Measurements from ENCODE around the gene MUC15.
"Not testable (repeated sequence)": the region's sequence is repeated elsewhere in the genome, so short reads cannot be mapped to it uniquely, and the experiment has no call there.

MUC15 gene, protein sequence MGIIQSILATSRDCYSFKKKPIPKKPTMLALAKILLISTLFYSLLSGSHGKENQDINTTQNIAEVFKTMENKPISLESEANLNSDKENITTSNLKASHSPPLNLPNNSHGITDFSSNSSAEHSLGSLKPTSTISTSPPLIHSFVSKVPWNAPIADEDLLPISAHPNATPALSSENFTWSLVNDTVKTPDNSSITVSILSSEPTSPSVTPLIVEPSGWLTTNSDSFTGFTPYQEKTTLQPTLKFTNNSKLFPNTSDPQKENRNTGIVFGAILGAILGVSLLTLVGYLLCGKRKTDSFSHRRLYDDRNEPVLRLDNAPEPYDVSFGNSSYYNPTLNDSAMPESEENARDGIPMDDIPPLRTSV

DNA sequence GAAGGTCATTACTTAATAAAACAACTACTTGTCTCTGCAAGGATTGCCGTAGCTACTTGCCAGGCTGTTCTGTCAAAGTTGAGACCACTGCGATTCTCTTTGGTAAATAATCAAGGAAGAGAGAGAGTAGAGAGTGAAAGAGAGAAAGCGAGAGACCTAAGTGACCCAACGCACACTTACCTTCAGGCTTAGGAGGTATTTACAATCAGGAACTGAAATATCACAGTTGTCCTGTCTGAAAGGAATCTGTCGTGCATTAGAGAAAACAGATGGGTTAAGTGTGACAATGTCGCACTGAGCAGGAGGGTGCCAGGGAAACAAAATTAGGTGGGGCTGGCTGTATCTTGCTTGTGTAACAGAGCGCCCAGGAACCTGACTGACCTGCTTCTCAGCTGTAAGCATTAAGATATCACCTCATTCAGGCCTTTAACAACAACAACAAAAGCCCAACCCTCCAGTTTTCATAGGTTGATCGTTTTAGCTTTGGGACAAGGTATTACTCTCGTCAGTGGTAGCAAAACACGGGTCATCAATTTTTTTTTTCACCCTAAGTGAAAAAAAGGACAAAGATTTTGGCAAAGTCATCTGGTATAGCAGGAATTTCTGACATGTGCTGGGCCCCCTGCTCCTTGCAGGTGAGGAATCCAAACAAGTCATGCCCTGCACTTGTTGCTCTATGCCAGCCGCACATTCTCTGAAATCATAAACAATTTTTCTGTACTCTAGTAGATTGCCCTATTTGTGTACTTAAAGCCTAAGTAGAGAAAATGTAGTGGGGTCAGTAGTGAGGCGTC lies at the start of gene MUC15:
Gene MUC15 (minus strand): TSS at position 403 of the 794 bp plus-strand sequence. CDS start 5,169 bp downstream, outside the sequence.
- Histone ChIP-seq H3K27ac (ENCODE audit: low read depth, low read length) (no peak within 1 kb of the TSS), H3K36me3 (ENCODE audit: control insufficient read depth, insufficient read depth, low read length) (no peaks in the 10 kb centered on the region), H3K27me3 (ENCODE audit: control insufficient read depth, insufficient read depth, low read length) (no peaks in the 10 kb centered on the region), H3K9ac (ENCODE audit: low read length) (no peak within 1 kb of the TSS), H3K4me1 (ENCODE audit: control insufficient read depth, insufficient read depth, low read length) (no peaks in the 10 kb centered on the region), H3K4me3 (ENCODE audit: low read length) (no peak within 1 kb of the TSS)

- Histone ChIP-seq H3K9ac (ENCODE audit: low read length) (no peak overlapping the region), H3K4me1 (ENCODE audit: control insufficient read depth, insufficient read depth, low read length) (no peaks in the 10 kb centered on the region), H3K4me3 (ENCODE audit: low read length) (no peak overlapping the region), H3K36me3 (ENCODE audit: control insufficient read depth, insufficient read depth, low read length) (no peaks in the 10 kb centered on the region), H3K27ac (ENCODE audit: low read depth, low read length) (no peak overlapping the region), H3K27me3 (ENCODE audit: control insufficient read depth, insufficient read depth, low read length) (no peaks in the 10 kb centered on the region)
These were observed 49.1 kb upstream of the MUC15 start for GRCh38 chr11:26621132-26621531.

DNA sequence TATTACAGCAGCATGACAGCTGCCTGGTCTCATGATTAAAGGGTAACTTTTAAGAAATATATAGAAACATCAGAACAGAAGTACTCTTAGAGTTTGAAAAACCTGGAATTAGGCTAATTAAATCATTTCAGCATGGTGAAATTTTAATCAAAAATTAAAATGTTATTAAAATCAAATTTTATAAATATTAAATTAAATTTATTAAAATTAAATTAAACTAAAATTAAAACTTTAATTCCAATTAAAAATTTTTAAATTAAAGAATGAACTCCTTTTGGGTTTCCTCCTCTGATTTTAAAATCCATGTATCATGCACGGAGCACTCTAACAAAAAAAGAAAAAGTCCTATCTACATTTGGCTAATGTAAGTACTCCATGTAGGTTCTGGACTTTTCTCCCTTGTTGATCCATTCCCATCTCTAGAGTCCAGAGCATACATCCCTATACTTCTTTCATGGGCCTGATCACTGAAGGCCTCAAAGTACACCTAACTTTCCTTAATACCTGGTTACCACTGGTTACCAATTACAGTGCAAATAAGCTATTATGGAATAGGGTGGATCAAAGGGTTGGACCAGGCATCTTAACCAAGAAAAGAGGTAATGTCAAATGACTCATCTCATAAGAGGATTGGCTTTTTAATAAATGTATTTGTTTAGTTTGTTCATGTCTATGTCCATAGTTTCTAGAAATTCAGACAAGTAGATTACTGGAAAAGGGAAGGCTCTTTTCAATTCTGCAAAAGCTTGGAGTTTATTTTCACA lies 48.4 kb upstream of the MUC15 start:
- Histone ChIP-seq H3K9ac (ENCODE audit: low read length) (no peak overlapping the region), H3K36me3 (ENCODE audit: control insufficient read depth, insufficient read depth, low read length) (no peaks in the 10 kb centered on the region), H3K27me3 (ENCODE audit: control insufficient read depth, insufficient read depth, low read length) (no peaks in the 10 kb centered on the region), H3K4me1 (ENCODE audit: control insufficient read depth, insufficient read depth, low read length) (no peaks in the 10 kb centered on the region), H3K27ac (ENCODE audit: low read depth, low read length) (no peak overlapping the region), H3K4me3 (ENCODE audit: low read length) (no peak overlapping the region)

- Histone ChIP-seq H3K4me1 (ENCODE audit: control insufficient read depth, insufficient read depth, low read length) (no peaks in the 10 kb centered on the region), H3K4me3 (ENCODE audit: low read length) (no peak overlapping the region), H3K36me3 (ENCODE audit: control insufficient read depth, insufficient read depth, low read length) (no peaks in the 10 kb centered on the region), H3K27me3 (ENCODE audit: control insufficient read depth, insufficient read depth, low read length) (no peaks in the 10 kb centered on the region), H3K9ac (ENCODE audit: low read length) (no peak overlapping the region), H3K27ac (ENCODE audit: low read depth, low read length) (no peak overlapping the region)
These were observed 46.4 kb upstream of the MUC15 start for GRCh38 chr11:26618441-26618840.

DNA sequence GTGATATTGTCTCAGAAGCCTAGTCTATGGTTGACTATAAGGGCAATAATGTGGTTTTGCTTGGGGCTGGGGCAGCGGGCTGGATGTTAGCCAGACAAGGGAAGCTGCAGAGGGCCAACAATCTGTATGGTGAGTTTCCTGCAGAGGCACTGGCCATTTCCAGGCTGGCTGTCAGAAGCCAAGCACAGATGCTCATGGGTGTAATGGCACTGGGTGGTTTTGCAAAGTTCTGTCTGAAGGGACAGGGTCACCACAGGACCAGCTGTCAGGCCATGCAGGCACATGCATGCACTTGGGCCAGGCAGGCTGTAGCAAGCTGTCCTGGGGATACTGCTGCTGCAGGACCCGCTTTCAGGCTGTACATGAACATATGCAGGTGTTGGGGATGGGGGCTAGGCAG lies 41.7 kb upstream of the MUC15 start:
- Histone ChIP-seq H3K36me3 (ENCODE audit: control insufficient read depth, insufficient read depth, low read length) (no peaks in the 10 kb centered on the region), H3K27ac (ENCODE audit: low read depth, low read length) (no peak overlapping the region), H3K9ac (ENCODE audit: low read length) (no peak overlapping the region), H3K4me1 (ENCODE audit: control insufficient read depth, insufficient read depth, low read length) (no peaks in the 10 kb centered on the region), H3K4me3 (ENCODE audit: low read length) (no peak overlapping the region), H3K27me3 (ENCODE audit: control insufficient read depth, insufficient read depth, low read length) (no peaks in the 10 kb centered on the region)

- H3K4me3 ChIP-seq (ENCODE audit: low read length) = no peak overlapping the region
- no peaks in the 10 kb centered on the region for H3K4me1 ChIP-seq (ENCODE audit: control insufficient read depth, insufficient read depth, low read length)
- no peaks in the 10 kb centered on the region for H3K36me3 ChIP-seq (ENCODE audit: control insufficient read depth, insufficient read depth, low read length)
- no peak overlapping the region for H3K27ac ChIP-seq (ENCODE audit: low read depth, low read length)
- no peaks in the 10 kb centered on the region for H3K27me3 ChIP-seq (ENCODE audit: control insufficient read depth, insufficient read depth, low read length)
- H3K9ac ChIP-seq (ENCODE audit: low read length) = no peak overlapping the region
These were observed 36.6 kb upstream of the MUC15 start for GRCh38 chr11:26608507-26609146.

DNA sequence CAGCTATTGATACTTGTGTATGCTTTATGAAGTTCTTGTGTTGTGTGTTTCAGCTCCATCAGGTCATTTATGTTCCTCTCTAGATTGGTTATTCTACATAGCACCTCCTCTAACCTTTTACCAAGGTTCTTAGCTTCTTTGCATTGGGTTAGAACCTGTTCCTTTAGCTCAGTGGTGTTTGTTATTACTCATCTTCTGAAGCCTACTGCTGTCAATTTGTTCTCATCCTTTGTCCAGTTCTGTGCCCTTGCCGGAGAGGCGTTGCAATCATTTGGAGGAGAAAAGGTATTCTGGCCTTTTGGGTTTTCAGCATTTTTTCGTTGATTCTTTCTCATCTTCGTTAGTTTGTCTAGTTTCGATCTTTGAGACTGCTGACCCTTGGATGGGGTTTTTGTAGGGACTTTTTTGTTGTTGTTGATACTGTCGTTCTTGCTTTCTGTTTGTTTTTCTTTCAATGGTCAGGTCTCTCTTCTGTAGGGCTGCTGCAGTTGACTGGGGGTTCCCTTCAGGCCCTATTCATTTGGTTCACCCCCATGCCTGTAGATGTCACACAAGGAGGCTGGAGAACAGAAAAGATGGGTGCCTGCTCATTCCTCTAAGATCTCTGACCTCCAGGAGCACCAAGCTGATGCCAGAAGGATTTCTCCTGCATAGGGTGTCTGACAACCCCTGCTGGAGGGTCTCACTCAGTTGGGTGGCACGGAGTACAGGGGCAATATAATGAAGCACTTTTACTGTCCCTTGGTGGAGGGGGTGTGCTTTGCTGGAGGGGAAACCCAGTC lies 35.9 kb upstream of the MUC15 start:
- no peak overlapping the region for H3K9ac ChIP-seq (ENCODE audit: low read length)

GRCh38 chr11:26599876-26600434 lies 27.9 kb upstream of the MUC15 start:
- Histone ChIP-seq H3K27ac (ENCODE audit: low read depth, low read length) (no peak overlapping the region), H3K36me3 (ENCODE audit: control insufficient read depth, insufficient read depth, low read length) (no peaks in the 10 kb centered on the region), H3K4me1 (ENCODE audit: control insufficient read depth, insufficient read depth, low read length) (no peaks in the 10 kb centered on the region), H3K4me3 (ENCODE audit: low read length) (no peak overlapping the region), H3K27me3 (ENCODE audit: control insufficient read depth, insufficient read depth, low read length) (no peaks in the 10 kb centered on the region), H3K9ac (ENCODE audit: low read length) (no peak overlapping the region)

More for the DNA sequence above, 35.9 kb upstream of the MUC15 start:
- Histone ChIP-seq H3K4me1 (ENCODE audit: control insufficient read depth, insufficient read depth, low read length) (no peaks in the 10 kb centered on the region), H3K4me3 (ENCODE audit: low read length) (no peak overlapping the region), H3K36me3 (ENCODE audit: control insufficient read depth, insufficient read depth, low read length) (no peaks in the 10 kb centered on the region), H3K27me3 (ENCODE audit: control insufficient read depth, insufficient read depth, low read length) (no peaks in the 10 kb centered on the region), H3K27ac (ENCODE audit: low read depth, low read length) (no peak overlapping the region)

DNA sequence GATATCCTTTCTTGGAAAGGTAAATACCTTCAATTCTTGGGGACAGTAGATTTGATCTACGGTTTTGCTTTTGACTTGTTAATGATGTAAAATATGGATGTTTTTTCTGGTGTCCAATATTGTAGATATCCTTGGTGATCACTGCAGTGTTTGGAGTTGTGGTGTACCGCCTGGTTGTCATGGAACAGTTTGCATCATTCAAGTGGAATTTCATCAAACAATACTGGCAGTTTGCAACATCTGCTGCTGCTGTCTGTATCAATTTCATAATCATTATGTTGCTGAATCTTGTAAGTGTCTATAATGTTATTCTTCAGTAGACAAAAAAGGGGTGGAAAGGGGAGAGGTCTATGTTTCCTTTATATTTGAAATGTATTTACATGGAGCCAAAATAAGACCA lies 27.4 kb upstream of the MUC15 start:
- Histone ChIP-seq H3K9ac (ENCODE audit: low read length) (no peak overlapping the region), H3K27me3 (ENCODE audit: control insufficient read depth, insufficient read depth, low read length) (no peaks in the 10 kb centered on the region), H3K4me3 (ENCODE audit: low read length) (no peak overlapping the region), H3K27ac (ENCODE audit: low read depth, low read length) (no peak overlapping the region), H3K36me3 (ENCODE audit: control insufficient read depth, insufficient read depth, low read length) (no peaks in the 10 kb centered on the region), H3K4me1 (ENCODE audit: control insufficient read depth, insufficient read depth, low read length) (no peaks in the 10 kb centered on the region)

DNA sequence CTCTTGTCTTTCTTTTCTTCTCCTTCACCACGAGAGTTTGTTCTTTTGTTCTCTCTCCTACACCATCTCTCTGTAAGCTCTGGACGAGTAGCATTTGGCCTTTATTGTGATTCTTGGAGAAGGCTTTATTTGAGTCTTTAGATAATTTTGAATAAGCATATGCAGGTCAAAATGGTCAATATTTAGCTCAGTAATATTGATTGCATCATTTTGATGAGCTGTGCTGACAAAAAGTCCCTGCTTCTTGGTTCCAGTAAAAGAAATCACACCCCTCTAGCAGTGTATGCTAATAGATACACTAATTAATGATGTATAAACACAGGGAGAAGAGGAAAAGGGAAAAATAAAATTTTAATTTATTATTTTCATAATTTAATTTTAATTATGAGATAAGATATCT lies 25.8 kb upstream of the MUC15 start:
- no peaks in the 10 kb centered on the region for H3K36me3 ChIP-seq (ENCODE audit: control insufficient read depth, insufficient read depth, low read length)
- no peak overlapping the region for H3K27ac ChIP-seq (ENCODE audit: low read depth, low read length)
- no peak overlapping the region for H3K4me3 ChIP-seq (ENCODE audit: low read length)
- no peak overlapping the region for H3K9ac ChIP-seq (ENCODE audit: low read length)
- no peaks in the 10 kb centered on the region for H3K27me3 ChIP-seq (ENCODE audit: control insufficient read depth, insufficient read depth, low read length)
- no peaks in the 10 kb centered on the region for H3K4me1 ChIP-seq (ENCODE audit: control insufficient read depth, insufficient read depth, low read length)

GRCh38 chr11:26597049-26597689 lies 25.1 kb upstream of the MUC15 start:
- H3K27ac ChIP-seq (ENCODE audit: low read depth, low read length) = not testable (repeated sequence)

More at GRCh38 chr11:26597049-26597689, 25.1 kb upstream of the MUC15 start:
- not testable (repeated sequence) for H3K36me3 ChIP-seq (ENCODE audit: control insufficient read depth, insufficient read depth, low read length); H3K4me3 ChIP-seq (ENCODE audit: low read length); H3K9ac ChIP-seq (ENCODE audit: low read length); H3K27me3 ChIP-seq (ENCODE audit: control insufficient read depth, insufficient read depth, low read length); H3K4me1 ChIP-seq (ENCODE audit: control insufficient read depth, insufficient read depth, low read length)

All from rectal smooth muscle tissue (tissue), 1 donor.